A673 (cell line): Measurements from ENCODE around the gene CORO7.

ENCODE experiments used
- CTCF ChIP-seq: fragments of 300-800, 200-600 bp; sonication (generic); conservative IDR thresholded peaks from 2 replicates; pipeline ENCODE4 v1.5.1; 2017; ENCODE audit warnings: low read depth, mild to moderate bottlenecking, antibody characterized with exemption, low read length, moderate library complexity, mixed read lengths
- EZH2 ChIP-seq: fragments of 200-600 bp; sonication (generic); IDR thresholded peaks from 2 replicates; pipeline ENCODE4 v1.6.1; 2017; ENCODE audit warnings: borderline replicate concordance, low read depth, mild to moderate bottlenecking, mixed read lengths, antibody characterized with exemption, low read length; ENCODE audit not compliant: poor library complexity, severe bottlenecking

- TF ChIP-seq CTCF (no peak), EZH2 (no peak)
Measured at GRCh38 chr16:4388271-4389021, 27.9 kb downstream of the CORO7 start.
